GM18520 (cell line): ENCODE measurements around the gene NCS1.

Experiments used
- ATAC-seq: cut with Tn5 transposase; IDR thresholded peaks from one replicate; pipeline ENCODE4 v1.9.1; 2021; ENCODE audit not compliant: unreplicated experiment

Gene NCS1

GRCh38 chr9:130284690-130285089, 112.5 kb downstream of the NCS1 start:
- no peak for ATAC-seq

- no peak for ATAC-seq
These were observed 113.1 kb downstream of the NCS1 start for GRCh38 chr9:130285271-130285670.

DNA sequence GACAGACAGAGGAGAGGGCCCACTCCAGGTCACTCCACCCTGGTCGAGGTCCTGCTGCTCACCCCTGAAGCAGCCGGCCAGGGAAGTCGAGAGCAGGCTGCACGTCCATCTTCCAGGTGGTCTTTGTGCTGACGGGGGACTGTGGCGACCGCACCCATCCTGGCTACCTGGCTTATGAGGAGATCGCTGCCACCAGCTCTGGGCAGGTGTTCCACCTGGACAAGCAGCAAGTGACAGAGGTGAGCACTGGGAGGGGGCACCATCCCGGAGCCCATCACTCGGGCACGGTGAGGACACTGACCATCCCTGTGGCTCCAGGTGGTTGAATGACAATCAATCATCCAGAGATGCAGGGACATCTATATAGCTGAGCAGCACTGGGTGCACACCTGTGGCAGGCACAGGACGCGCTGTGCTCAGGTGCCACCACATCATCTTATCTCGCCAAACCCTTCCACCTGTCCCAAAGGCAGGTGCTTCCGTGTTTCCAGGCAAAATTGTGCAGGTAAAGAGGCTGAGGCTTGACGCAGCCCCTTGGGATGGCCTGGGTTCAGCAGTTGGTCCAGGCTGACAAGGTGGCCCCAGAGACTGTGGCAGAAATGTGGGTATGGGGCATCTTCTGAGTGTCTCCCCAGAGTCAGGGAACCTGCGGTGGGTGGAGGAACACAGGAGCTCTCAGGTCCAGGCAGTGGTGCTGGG, 114.0 kb downstream of the NCS1 start:
- ATAC-seq: no peak
